Ascending aorta (tissue), 2 donors: Measurements from ENCODE around the gene SLIT3. TPM values are rescaled to one million over a fixed set of nuclear protein-coding genes. Genes with fewer than 3 reads are reported as not detected.
"Not testable (repeated sequence)": the region's sequence is repeated elsewhere in the genome, so short reads cannot be mapped to it uniquely, and the experiment has no call there.

Source experiments
- DNase-seq, 2 donors: peaks; one replicate each; pipeline ENCODE4 v3.0.0-alpha.2; 2019; ENCODE audit warnings: low spot score in 2 of 2
- H3K27ac ChIP-seq, 2 donors: fragments of 200-600 bp; sonication (generic); one replicate each; pipeline ENCODE4 v1.5.1; 2016 to 2017; ENCODE audit warnings: mild to moderate bottlenecking in 1 of 2
- H3K27me3 ChIP-seq: fragments of 200-600 bp; sonication (generic); one replicate; pipeline ENCODE4 v1.5.1; 2017
- H3K36me3 ChIP-seq, 2 donors: fragments of 200-600 bp; sonication (generic); one replicate each; pipeline ENCODE4 v1.5.1; 2016
- H3K4me1 ChIP-seq, 2 donors: fragments of 200-600 bp; sonication (generic); one replicate each; pipeline ENCODE4 v1.5.1; 2016 to 2017; ENCODE audit warnings: mild to moderate bottlenecking in 1 of 2
- H3K4me3 ChIP-seq, 2 donors: fragments of 200-600 bp; sonication (generic); one replicate each; pipeline ENCODE4 v1.5.1; 2016 to 2017; ENCODE audit warnings: mild to moderate bottlenecking in 1 of 2
- H3K9me3 ChIP-seq, 2 donors: fragments of 200-600 bp; sonication (generic); one replicate each; pipeline ENCODE4 v1.5.1; 2016
- CTCF ChIP-seq, 3 experiments: fragments of 200-600 bp in 2 of 3; fragments of 450-650 bp in 1 of 3; sonication (generic) in 2 of 3; IDR thresholded peaks; one replicate each; pipeline ENCODE4 v1.5.1; 2016 to 2019; ENCODE audit warnings: antibody characterized with exemption in 3 of 3, mild to moderate bottlenecking in 1 of 3, moderate library complexity in 1 of 3
- intact Hi-C: fragments of 100-400 bp; cut with DNase I; formaldehyde crosslinking; loops from one replicate; pipeline ENCODE4 v1.15.1; 2023
- total RNA-seq: library from RNA; depleted of rRNA; stranded (reverse); fragments of >200 nt; gene quantifications from one replicate; pipeline ENCODE4 v1.1.0, GENCODE V29; 2016

Gene SLIT3
- total RNA-seq, 1 donor from 2014 or later = 128 TPM

- Histone ChIP-seq H3K4me1 (no peaks in the 10 kb centered on the region), H3K4me3 (no peak overlapping the region), H3K36me3 (no peaks in the 10 kb centered on the region), H3K9me3 (no peaks in the 10 kb centered on the region), H3K27me3 (no peaks in the 10 kb centered on the region), H3K27ac (no peak overlapping the region)
- intact Hi-C loops = no loop called here
- no peak for TF ChIP-seq CTCF (IDR thresholded peaks at IDR 0.05)
- no peak for DNase-seq
Measured at GRCh38 chr5:169216866-169217265, 84.1 kb downstream of the SLIT3 start.

GRCh38 chr5:169213479-169213878, 87.5 kb downstream of the SLIT3 start:
- no peak for TF ChIP-seq CTCF (IDR thresholded peaks at IDR 0.05)
- H3K4me1 ChIP-seq = no peaks in the 10 kb centered on the region
- H3K27ac ChIP-seq = no peak overlapping the region
- no peak overlapping the region for H3K4me3 ChIP-seq
- H3K27me3 ChIP-seq = no peaks in the 10 kb centered on the region
- intact Hi-C loops = no loop called here
- no peaks in the 10 kb centered on the region for H3K9me3 ChIP-seq
- H3K36me3 ChIP-seq = no peaks in the 10 kb centered on the region
- no peak for DNase-seq

- H3K36me3 ChIP-seq, intact Hi-C loops: not testable (repeated sequence)
Measured at GRCh38 chr5:169211761-169212160, 89.2 kb downstream of the SLIT3 start.

GRCh38 chr5:169204788-169205400, 96.0 kb downstream of the SLIT3 start:
- TF ChIP-seq CTCF (IDR thresholded peaks at IDR 0.05) = no peak
- no peaks in the 10 kb centered on the region for H3K36me3 ChIP-seq
- no peaks in the 10 kb centered on the region for H3K9me3 ChIP-seq
- no peak for DNase-seq
- H3K27me3 ChIP-seq = no peaks in the 10 kb centered on the region
- H3K4me3 ChIP-seq = no peak overlapping the region
- H3K4me1 ChIP-seq = peaks cover 0 to 7% of the 10 kb centered on the region in 2 donors
- intact Hi-C loops = no loop called here
- no peak overlapping the region for H3K27ac ChIP-seq

More at GRCh38 chr5:169211761-169212160, 89.2 kb downstream of the SLIT3 start:
- H3K4me1 ChIP-seq, DNase-seq, H3K27me3 ChIP-seq, H3K4me3 ChIP-seq, H3K27ac ChIP-seq, H3K9me3 ChIP-seq: not testable (repeated sequence)

GRCh38 chr5:169202969-169203368, 98.0 kb downstream of the SLIT3 start:
- peak in 1 of 2 donors; percentile 68 for DNase-seq
- Histone ChIP-seq H3K9me3 (no peaks in the 10 kb centered on the region), H3K36me3 (no peaks in the 10 kb centered on the region), H3K4me1 (peaks cover 0 to 7% of the 10 kb centered on the region in 2 donors), H3K27me3 (no peaks in the 10 kb centered on the region), H3K4me3 (no peak overlapping the region), H3K27ac (peak overlapping the region; percentile 15 to 57)
- intact Hi-C loops = no loop called here
- TF ChIP-seq CTCF (IDR thresholded peaks at IDR 0.05) = no peak

GRCh38 chr5:169201597-169201996, 99.3 kb downstream of the SLIT3 start:
- intact Hi-C loops = no loop called here
- no peaks in the 10 kb centered on the region for H3K27me3 ChIP-seq
- TF ChIP-seq CTCF (IDR thresholded peaks at IDR 0.05) = no peak
- H3K4me3 ChIP-seq = no peak overlapping the region
- no peak for DNase-seq
- peaks cover 0 to 13% of the 10 kb centered on the region in 2 donors for H3K4me1 ChIP-seq
- no peak overlapping the region for H3K27ac ChIP-seq
- H3K9me3 ChIP-seq = no peaks in the 10 kb centered on the region
- H3K36me3 ChIP-seq = no peaks in the 10 kb centered on the region
